ENCODE data around the gene ADK.

ADK gene

DNA sequence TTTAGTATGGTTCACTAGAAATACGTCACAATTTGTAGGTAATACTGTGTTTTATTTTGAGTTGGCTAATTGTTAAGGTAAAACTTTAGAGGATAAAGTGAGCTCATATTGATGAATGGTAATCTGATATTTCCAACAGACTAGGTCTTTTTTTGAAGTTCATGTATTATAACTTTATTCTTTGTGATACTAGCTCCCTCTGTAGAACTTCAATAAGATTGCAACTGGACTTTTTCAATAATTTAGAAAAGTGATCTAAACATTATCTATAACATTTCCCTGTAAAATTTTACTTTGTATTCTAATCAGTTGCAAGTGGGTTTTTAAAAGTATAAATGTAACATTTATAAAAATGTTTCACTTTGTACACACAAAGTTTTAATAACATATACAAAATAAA, 83.5 kb downstream of the ADK start:
- DNase-seq (ENCODE audit: low read depth in 2 of 3, low spot score in 2 of 3), result no peak

DNA sequence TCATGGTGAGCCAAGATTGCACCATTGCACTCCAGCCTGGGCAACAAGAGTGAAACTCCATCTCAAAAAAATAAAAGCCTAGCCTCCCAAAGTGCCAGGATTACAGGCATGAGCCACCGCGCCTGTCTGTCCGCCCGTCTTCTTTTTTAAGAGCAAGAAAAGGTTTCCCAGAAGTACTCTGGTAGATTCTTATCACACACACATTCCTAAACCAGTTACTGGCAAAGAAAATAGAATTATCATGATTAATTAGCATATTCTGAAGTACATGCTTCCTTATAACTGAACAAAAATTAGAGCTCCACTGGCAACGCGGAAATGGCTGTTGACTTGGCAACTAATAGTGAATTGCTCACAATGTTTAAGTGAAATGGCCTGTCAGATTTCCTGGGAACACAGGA, 87.0 kb downstream of the ADK start:
- DNase-seq (ENCODE audit: low read depth in 2 of 3, low spot score in 2 of 3), result no peak

DNA sequence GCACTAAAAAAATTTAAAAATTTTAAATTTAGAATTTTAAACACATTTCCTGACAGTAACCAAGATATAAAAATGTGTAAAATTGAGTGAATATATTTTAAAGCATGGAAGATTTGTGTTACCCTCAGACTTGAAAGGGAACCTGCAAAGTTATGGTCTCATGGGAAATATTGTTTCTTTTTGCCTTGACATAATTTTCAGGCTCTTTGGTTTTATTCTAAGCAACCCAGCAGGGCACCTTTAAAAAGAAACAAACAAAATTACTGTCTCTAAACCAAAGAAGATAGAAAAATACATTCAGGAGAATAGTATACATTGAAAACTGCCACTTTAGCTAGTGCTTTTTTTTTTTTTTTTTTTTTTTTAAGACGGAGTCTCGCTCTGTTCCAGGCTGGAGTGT, 87.5 kb downstream of the ADK start:
- DNase-seq (ENCODE audit: low read depth in 2 of 3, low spot score in 2 of 3), result no peak

DNA sequence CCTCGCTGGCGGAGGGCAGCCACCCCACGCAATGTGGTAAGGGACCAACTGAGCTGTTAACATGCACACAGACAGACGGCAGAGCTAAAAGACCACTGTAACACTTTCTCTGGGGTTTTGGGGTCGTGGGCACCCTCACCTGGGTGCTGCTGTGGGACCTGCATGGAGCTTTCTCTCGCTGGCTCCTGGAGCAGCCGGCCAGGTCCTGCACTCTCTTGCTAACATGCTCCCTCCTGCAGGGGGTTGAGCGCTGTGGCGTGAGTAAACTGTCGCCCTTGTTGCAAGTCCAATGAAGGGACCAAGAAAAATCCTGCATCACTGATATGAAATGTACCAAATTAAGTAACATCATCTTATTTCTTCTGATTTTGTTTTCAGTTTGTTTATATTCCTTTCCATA, 92.0 kb downstream of the ADK start:
- DNase-seq (ENCODE audit: low read depth in 2 of 3, low spot score in 2 of 3), result no peak

DNA sequence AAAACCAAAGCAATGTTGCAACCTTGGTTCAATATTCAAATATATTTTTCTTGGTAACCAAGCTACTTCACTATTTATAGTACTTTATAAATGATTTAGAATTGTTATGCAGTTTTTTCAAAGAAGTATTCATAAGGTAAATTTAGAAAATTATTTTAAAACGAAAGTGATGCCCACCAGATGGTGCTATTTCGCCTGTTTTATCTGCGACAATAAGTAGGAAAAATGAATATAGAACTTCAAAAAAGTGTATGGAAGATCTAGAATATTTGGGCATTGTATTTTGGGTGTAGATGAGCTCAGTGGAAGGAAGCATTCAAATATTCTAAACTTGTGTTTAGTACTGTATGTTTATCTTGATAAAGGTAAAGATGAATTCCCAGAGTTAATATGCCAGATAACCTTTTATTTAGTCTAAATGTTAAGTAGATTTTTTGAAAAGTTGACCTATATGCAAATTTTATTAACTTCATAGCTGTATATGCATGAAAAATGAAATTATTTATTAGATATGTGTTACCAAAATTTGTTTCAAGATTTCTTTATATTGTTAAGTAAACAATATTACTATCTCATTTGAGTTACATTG, 93.2 kb downstream of the ADK start:
- DNase-seq (ENCODE audit: low read depth in 2 of 3, low spot score in 2 of 3), result no peak

DNA sequence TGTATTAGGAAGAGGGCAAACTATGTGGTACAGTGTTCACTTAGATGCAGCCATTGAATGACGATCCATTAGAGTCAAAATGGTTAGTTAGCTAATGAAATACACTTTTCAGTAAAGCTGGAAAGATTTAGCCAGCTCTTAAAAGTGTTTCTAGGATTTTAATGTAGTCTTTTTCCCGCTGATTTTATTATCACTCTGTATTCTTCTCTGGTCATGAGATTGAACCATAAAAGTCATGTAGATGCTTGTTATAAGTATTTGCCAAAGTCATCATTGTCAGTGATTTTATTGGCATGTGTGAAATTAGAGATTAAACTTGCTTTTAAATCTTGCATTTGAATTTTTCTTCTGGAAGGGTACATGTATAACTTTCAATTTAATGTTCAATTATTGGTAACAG, 93.8 kb downstream of the ADK start:
- DNase-seq (ENCODE audit: low read depth in 2 of 3, low spot score in 2 of 3), result no peak

DNA sequence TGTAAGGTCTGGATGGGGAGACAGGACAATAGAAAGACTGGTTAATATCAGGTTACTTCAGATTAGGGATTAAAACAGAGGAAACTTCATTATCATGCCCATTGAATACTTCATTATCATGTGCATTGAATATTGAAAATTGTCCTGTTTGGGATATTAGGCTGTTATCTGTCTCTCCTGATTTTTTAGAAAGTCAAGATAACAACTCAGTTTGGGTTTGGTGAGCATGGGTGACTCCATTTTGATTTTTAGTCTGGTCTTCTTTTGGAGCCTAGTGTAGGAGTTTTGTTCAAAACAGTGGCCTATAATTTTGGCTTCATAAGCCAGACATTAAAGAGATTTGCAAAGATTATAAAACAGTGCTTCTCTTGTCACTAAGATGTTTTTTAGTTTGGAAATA, 95.5 kb downstream of the ADK start:
- no peak for DNase-seq (ENCODE audit: low read depth in 2 of 3, low spot score in 2 of 3)

DNA sequence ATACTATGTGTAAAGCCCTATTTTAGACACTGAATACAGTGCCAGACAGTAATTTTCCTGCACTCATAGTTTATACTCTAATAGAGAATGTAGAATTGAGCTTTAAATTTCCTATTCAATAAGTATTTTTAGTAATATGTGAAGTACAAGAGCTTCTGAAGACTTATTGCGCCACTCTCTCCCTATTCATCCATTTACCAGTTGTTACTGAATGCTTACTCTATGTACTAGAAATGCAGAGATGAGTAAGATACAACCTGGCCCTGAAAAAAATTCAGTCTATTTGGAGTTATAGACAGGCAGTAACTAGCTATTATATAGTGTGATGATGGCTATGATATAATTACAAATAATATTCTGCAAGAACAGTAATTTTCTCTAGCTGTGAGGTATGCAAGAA, 98.8 kb downstream of the ADK start:
- no peak for DNase-seq (ENCODE audit: low read depth in 2 of 3, low spot score in 2 of 3)

DNA sequence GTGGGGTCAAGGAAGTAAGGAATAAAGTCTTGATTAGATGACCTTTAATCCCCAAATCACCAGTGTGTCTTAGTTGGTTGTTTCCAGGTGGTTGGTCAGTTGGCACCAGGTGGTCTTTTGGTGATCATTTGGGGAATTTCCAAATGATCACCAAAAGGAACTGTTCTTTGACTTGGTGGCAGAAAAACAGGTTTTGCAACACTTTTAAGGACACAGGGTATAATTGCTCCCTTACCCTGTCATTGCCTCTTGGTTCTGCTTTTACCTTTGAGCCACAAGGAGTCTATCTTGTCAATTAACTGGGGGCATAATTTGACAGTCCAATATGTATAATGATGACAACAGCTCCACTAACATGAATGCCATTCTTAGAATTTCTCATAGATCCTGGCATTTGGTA, 104.2 kb downstream of the ADK start:
- no peak for DNase-seq (ENCODE audit: low read depth in 2 of 3, low spot score in 2 of 3)

DNA sequence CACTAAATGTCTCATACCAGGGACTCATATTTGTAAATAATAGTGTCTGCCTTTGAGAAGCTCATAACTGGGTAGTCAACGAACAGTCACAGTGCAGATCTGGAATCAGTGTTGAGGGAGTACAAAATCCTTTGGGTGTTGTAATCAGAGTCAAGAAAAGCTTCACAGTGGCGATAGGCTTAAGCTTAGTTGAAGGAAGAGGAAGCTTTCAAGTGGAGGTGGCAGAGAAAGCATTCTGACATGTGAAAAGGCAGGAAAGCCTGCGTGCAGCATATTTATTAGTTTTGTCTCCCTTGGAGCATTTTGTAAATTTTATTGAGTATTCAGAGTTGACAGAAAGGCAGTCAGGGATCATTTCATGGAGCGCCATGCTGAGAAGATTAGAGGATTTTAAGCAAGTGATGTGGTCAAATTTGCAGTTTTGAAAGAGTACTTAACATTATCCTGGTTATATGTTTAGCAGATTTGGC, 104.9 kb downstream of the ADK start:
- no peak for DNase-seq (ENCODE audit: low read depth in 2 of 3, low spot score in 2 of 3)

DNA sequence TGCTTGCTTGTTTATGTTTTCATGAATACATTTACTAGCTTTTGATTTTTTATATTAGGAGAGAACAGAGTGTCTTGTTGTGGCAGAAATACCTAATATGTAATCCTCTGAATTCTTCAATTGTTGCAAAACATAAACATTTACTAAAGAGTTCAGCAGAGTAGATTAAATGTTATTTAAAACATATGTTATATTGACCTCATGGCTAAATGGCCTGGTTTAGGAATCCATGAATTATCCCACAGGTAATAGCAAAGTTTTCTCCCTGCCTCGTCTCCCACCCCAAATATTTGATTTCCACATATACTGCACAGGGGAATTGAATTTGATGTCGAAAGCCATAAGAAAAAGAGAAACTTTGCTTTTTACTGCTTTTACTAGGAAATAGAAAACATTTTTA, 111.8 kb downstream of the ADK start:
- DNase-seq (ENCODE audit: low read depth in 2 of 3, low spot score in 2 of 3), result no peak

DNA sequence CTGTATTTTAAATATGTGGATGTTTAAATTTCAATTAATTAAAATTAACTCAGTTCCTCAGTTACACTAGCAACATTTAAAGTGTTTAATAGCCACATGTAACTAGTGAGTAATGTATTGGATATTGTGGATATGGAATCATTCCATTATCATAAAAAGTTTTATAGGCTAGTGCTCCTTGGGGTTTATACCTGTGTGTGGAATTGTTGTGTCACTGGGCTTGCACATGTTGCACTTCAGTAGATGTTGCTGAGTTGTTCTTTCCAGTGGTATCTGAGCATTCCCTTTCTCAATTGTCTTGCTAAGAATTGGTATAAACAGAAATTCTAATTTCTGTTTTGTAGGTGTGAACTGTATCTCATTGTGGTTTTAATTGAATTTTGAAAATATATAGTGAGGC, 113.0 kb downstream of the ADK start:
- no peak for DNase-seq (ENCODE audit: low read depth in 2 of 3, low spot score in 2 of 3)

DNA sequence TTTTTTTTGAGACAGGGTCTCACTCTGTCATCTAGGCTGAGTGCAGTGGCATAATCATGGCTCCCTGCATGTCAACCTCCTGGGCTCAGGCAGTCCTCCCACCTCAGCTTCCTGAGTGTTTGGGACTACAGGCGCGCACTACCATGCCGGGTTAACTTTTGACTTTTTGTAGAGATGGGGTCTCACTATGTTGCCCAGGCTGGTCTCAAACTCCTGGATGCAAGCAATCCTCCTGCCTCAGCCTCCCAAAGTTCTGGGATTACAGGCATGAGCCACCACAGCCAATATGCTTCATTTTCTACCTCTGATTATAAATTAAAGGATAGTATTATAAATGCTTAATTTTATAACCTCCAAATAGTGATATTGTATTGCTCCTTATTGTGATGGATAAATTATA, 121.3 kb downstream of the ADK start:
- DNase-seq (ENCODE audit: low read depth in 2 of 3, low spot score in 2 of 3), result no peak

DNA sequence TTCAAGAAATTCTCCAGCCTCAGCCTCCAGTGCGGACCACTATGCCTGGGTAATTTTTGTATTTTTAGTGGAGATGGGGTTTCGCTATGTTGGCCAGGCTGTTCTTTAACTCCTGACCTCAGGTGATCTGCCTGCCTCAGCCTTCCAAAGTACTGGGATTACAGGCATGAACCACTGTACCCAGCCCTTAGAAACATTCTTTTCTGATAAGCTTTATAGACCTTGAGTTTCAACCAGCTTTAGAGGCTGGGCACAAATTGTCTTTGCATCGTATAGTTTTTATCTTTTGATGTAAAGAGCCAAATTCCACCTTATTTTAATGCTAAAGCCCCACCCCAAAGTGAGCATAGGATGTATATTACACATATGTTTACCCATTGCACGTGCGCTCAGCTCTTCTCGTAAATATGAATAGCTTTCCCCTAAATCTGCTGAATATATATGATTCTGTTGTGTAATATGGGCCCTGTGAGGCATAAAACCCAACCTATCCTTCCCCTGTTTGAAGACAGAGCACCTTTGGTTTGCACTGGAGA, 124.8 kb downstream of the ADK start:
- no peak for DNase-seq (ENCODE audit: low read depth in 2 of 3, low spot score in 2 of 3)

DNA sequence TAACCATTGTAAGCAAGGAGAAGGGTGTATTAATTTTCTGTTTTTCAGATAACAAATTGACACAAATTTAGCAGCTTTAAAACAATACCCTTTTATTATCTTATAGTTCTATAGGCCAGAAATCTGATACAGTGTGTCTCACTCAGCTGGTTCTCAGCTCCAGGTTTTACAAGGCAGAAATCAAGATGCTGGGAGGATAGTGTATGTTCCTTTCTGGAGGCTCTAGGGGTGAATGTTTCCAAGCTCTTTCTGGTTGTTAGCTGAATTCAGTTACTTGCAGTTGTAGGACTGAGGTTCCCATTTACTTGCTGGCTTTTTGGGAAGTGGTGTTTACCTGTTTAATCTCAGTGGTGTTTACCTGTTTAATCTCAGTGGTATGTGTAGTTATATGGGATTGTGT, 125.4 kb downstream of the ADK start:
- no peak for DNase-seq (ENCODE audit: low read depth in 2 of 3, low spot score in 2 of 3)

DNA sequence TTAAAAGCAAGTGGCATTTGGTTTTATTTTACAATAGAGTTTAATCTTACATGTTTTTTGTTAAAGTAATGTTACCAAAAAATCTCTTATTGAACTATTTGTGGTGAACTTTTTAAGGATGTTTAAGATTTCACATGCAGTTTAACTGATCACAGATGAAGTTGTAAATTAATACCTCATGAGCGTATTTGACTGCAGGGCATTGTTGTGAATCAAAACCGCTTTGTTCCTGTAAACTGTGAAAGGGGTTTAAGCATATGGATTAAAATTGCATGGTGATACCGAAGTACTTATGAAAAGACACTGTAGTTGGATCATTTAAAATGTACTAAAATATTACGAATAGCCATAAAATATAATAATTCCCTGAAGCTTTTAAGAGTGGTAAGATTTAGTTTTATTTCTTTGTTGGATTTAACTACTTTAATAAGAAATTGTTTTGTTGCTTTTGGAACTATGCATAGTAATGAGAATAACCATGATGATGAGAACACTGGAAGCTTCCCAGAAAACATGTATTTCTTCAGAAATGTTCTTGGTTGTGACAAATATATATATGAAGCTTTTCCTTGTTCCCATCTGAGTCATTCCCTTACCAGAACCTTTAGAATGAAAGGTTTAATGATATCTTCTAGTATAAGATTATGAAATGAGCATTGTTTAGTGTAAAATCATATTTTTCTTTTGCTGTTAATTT, 131.3 kb downstream of the ADK start:
- no peak for DNase-seq (ENCODE audit: low read depth in 2 of 3, low spot score in 2 of 3)

DNA sequence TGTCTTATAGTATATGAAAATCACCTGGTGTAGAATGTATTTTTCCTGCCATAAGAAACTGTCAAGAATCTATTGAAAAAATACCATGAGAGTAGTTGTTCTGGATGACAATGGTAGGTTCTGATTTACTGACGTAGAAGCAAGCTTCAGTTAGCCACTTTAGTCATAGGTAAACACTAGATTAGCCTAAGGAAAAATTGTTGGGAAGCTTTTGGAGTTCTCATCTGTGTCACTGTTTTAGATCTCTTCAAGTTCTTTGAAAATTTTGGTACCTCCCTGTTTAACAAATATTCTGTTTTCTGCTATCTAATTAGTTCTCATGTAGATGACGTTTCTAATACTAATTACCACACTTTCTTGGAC, 131.8 kb downstream of the ADK start:
- no peak for DNase-seq (ENCODE audit: low read depth in 2 of 3, low spot score in 2 of 3)

DNA sequence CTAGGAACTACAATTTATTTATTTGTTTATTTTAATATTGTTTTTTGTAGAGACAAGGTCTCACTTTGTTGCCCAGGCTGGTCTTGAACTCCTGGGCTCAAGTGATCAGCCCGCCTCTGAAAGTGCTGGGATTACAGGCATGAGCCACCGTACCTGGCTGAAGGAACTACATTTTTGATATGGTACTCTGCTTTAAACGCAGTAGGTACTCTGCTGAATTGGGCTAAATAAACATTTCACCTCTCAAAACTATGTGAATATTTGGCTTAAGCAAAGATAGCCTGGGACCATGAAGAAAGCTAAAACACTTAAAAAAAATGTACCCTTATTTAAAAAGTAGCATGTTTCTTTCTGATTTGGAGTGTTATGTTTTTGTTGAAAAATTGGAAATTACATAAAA, 138.2 kb downstream of the ADK start:
- DNase-seq (ENCODE audit: low read depth in 2 of 3, low spot score in 2 of 3), result no peak

DNA sequence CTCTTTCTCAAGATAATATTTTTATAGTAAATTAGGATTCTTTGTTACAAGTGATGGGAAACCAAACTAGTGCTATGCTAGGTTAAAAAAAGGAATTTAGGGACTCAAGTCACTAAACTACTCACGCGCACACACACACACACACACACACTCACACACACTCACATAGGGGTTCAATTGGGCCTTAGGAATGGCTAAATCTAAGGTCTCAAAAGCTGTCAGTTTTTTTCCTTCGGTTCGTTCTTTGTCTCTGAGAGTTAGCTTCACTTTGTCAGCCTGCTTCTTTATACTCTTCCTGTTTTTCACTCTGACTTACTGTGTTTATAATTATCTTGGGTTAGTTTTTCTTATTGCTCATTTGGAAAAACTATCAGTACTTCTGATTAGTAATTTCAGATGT, 138.9 kb downstream of the ADK start:
- DNase-seq (ENCODE audit: low read depth in 2 of 3, low spot score in 2 of 3), result no peak

DNA sequence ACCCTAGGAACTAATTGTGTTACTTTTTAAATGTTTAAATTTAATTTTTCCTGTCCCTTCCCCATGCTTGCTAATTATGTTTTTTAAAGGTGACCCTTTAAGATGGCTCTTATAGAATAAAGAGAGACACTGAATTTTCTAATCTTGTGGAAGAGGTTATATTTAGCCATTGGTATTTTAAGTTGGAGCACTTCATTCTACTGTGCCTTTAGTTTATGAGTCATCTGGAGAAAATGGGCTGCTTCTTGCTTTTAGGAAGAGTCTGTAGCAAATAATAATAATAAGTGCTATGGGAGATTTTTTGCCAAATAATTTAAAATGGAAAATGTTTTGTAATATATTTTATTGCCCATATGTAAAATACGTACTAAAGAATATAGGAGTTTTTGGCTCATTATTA, 139.7 kb downstream of the ADK start:
- DNase-seq (ENCODE audit: low read depth in 2 of 3, low spot score in 2 of 3), result no peak

DNA sequence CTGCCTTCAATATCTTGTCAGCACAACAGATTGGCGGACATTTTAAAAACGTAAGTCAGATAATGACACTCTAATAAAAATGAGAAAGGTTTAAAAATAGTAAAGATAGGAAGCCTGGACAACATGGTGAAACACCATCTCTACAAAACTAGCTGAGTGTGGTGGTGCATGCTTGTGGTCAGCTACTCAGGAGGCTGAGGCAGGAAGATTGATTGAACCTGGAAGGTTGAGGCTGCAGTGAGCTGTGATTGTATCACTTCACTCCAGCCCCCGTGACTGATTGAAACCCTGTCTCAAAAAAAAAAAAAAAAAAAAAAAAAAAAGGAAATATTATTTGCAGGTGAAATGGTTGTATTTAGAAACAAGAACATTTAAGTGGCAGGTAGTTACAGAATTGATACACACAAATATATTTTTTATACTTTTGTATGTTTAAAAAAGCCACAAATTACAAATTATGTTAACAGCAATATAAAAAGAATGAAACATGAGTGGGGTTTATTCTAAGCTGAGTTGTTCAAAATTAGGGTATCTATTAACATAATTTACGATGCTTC, 141.9 kb downstream of the ADK start:
- no peak for DNase-seq (ENCODE audit: low read depth in 2 of 3, low spot score in 2 of 3)

DNA sequence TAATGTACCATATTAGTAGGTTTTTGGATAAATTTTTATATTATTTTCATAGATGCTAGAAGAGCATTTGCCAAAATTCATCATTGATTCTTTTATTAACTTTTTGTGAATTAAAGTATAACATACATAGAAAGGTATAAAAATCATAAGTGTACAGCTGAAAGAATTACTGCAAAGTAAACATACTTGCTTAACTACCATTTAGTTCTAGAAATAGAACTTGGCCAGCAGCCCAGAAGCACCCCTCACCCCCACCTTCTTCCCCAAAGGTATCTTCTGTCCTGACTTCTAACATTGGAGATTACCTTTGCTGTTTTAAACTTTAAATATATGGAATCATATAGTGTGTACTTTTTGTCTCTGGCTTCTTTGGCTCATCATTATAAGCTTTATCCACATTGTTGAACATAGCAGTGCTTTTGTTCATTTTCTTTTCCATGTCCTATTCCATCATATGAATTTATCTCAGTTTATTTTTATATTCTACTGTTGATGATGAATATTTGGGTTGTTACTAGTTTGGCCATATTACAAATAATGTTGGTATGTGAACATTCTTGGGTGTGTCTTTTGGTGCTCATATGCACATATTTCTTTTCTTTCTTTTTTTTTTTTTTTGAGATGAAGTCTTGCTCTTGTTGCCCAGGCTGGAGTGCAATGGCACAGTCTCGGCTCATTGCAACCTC, 142.8 kb downstream of the ADK start:
- DNase-seq (ENCODE audit: low read depth in 2 of 3, low spot score in 2 of 3), result no peak
